Measurements from ENCODE around the gene GDF10. TPM values are rescaled to one million over a fixed set of nuclear protein-coding genes. Genes with fewer than 3 reads are reported as not detected.

GDF10 gene
- total and polyA plus RNA-seq, 2 of the 8 experiments (the other 6 are each of a cell fraction or from before 2014, with no cell fraction given): 0.19 to 0.32 TPM

GRCh38 chr10:47301833-47302232 lies 1.8 kb downstream of the GDF10 start:
- Histone ChIP-seq H4K5ac (ENCODE audit: insufficient read length, low read depth, low read length) (no peak overlapping the region), H3K56ac (replicated peaks; ENCODE audit: insufficient read length, low read depth, low read length) (no peak overlapping the region), H3K27ac (ENCODE audit: low read depth, low read length) (no peak overlapping the region), H3K9ac (replicated peaks in 1 of 4; ENCODE audit: extremely low read depth in 1 of 4, low read depth in 3 of 4, low read length in 3 of 4) (no peak overlapping the region), H3K4ac (replicated peaks; ENCODE audit: insufficient read length, low read depth, low read length) (no peak overlapping the region), H3K18ac (ENCODE audit: extremely low read depth, low read length) (no peak overlapping the region), H2AK5ac (ENCODE audit: low read depth, low read length) (no peak overlapping the region), H3K23me2 (ENCODE audit: low read depth, low read length) (peaks cover 11% of the 10 kb centered on the region; the same call in 1 of the 2 replicates), H2BK5ac (ENCODE audit: low read depth, low read length) (no peak overlapping the region), H3K9me3 (ENCODE audit: insufficient read depth in 2 of 2, low read depth in 1 of 2, low read length in 1 of 2) (no peaks in the 10 kb centered on the region), H3K79me2 (ENCODE audit: control insufficient read depth in 1 of 2, insufficient read depth in 2 of 2, low read length in 2 of 2) (no peaks in the 10 kb centered on the region), H2BK20ac (ENCODE audit: low read length) (no peak overlapping the region), H2AFZ (ENCODE audit: low read length) (no peak overlapping the region), H4K91ac (replicated peaks; ENCODE audit: insufficient read length, low read length) (no peak overlapping the region), H4K20me1 (replicated peaks in 1 of 2; ENCODE audit: control insufficient read depth in 1 of 2, insufficient read depth in 2 of 2, low read length in 2 of 2) (no peaks in the 10 kb centered on the region), H3K23ac (ENCODE audit: insufficient read length) (no peak overlapping the region), H3K27me3 (replicated peaks in 1 of 4; ENCODE audit: control insufficient read depth in 3 of 4, extremely low read depth in 1 of 4, insufficient read depth in 3 of 4, low read length in 3 of 4) (peaks cover 4 to 42% (median 34%) of the 10 kb centered on the region in 4 experiments), H3K4me2 (ENCODE audit: insufficient read depth in 1 of 2, low read depth in 2 of 2, low read length in 2 of 2) (no peak overlapping the region), H3K79me1 (ENCODE audit: low read depth, low read length) (no peaks in the 10 kb centered on the region), H4K8ac (ENCODE audit: extremely low read depth, insufficient read depth, low read length) (no peak overlapping the region), H3K4me1 (replicated peaks in 1 of 4; ENCODE audit: control insufficient read depth in 3 of 4, insufficient read depth in 4 of 4, low read length in 3 of 4) (peaks cover 0 to 4% (median 2%) of the 10 kb centered on the region in 4 experiments; a peak in 1 of 7 replicates), H2BK12ac (ENCODE audit: low read depth, low read length) (no peak overlapping the region), H2BK15ac (ENCODE audit: low read length) (no peak overlapping the region), H3K14ac (ENCODE audit: insufficient read length) (no peak overlapping the region), H3K36me3 (ENCODE audit: control insufficient read depth in 2 of 4, insufficient read depth in 4 of 4, low read length in 3 of 4) (no peaks in the 10 kb centered on the region), H3K4me3 (ENCODE audit: extremely low read depth in 1 of 4, insufficient read depth in 2 of 4, low read depth in 3 of 4, low read length in 4 of 4) (no peak overlapping the region), H2BK120ac (replicated peaks; ENCODE audit: low read depth, low read length) (no peak overlapping the region)
- ChIA-PET POLR2A (ENCODE audit: partially characterized antibody) (no interaction called here), CTCF (ENCODE audit: partially characterized antibody) (interaction anchor here (0.9 to 3.3 kb wide), 6 partner anchors 10 to 271 kb away, joined by 3 to 16 read pairs (median 4); no protein-coding TSS in a partner anchor)
- no peak for FAIRE-seq
- TF ChIP-seq JUND (IDR thresholded peaks at IDR 0.05; ENCODE audit: low read length) (no peak), E2F6 (IDR thresholded peaks at IDR 0.05) (no peak), TAF7 (optimal IDR thresholded peaks at IDR 0.05; ENCODE audit: borderline replicate concordance, low read depth, low read length) (no peak), RFX5 (IDR thresholded peaks at IDR 0.05; ENCODE audit: borderline replicate concordance, low read depth, low read length) (no peak)
- no peak for DNase-seq (ENCODE audit: low read depth in 1 of 2, low spot score in 2 of 2)
- WGBS, 2 experiments (ENCODE audit: extremely low coverage in 1 of 2, insufficient coverage in 1 of 2, insufficient read length in 1 of 2, insufficient replicate concordance in 2 of 2, low coverage in 1 of 2, low lambda C conversion rate in 2 of 2, missing lambda C conversion rate in 1 of 2): 86% methylated on average over 2 of the region's 2 CpGs; no CpG with 5 or more reads in 1 of the 2 experiments
